Mucosa of stomach (tissue), 1 donor: ENCODE results near the gene CCDC91.

Experiments used
- H3K27me3 ChIP-seq: one replicate; pipeline ENCODE4 v1.7.0; 2013; ENCODE audit warnings: mild to moderate bottlenecking, low read length; ENCODE audit not compliant: control insufficient read depth, insufficient read depth
- H3K36me3 ChIP-seq: one replicate; pipeline ENCODE4 v1.7.0; 2013; ENCODE audit warnings: low read length; ENCODE audit not compliant: control insufficient read depth, insufficient read depth
- H3K4me1 ChIP-seq: one replicate; pipeline ENCODE4 v1.7.0; 2013; ENCODE audit warnings: mild to moderate bottlenecking, low read length; ENCODE audit not compliant: control insufficient read depth, insufficient read depth
- H3K4me3 ChIP-seq: one replicate; pipeline ENCODE4 v1.7.0; 2013; ENCODE audit warnings: low read length
- H3K9ac ChIP-seq: one replicate; pipeline ENCODE4 v1.7.0; 2013; ENCODE audit warnings: mild to moderate bottlenecking, low read length, moderate library complexity
- H3K9me3 ChIP-seq: one replicate; pipeline ENCODE4 v1.7.0; 2013; ENCODE audit warnings: mild to moderate bottlenecking, low read length, moderate library complexity; ENCODE audit not compliant: control insufficient read depth
- donor health status: Pancreatic carcinoma.

CCDC91 gene

DNA sequence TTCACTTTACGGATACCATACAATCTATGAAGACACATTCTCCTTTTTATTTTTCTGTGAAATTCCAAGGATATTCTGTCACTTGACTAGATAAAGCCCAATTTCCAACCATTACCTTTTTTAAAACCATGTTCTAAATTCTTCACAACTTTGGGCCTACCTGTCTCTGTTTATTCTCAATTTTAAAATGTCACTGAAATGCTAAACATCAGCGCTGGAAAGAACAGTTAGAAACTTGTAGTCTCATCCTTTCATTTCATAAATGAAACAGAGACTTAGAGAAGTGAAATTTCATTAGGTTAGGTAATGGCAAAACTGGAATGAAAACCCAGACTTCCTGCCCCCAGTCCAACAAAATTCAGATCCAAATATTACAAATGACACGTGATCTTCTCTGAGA lies 396.2 kb downstream of the CCDC91 start:
- H3K4me3 ChIP-seq, result no peak overlapping the region
- H3K36me3 ChIP-seq, result no peaks in the 10 kb centered on the region
- no peaks in the 10 kb centered on the region for H3K27me3 ChIP-seq
- no peaks in the 10 kb centered on the region for H3K4me1 ChIP-seq
- no peak overlapping the region for H3K9ac ChIP-seq
- no peaks in the 10 kb centered on the region for H3K9me3 ChIP-seq

DNA sequence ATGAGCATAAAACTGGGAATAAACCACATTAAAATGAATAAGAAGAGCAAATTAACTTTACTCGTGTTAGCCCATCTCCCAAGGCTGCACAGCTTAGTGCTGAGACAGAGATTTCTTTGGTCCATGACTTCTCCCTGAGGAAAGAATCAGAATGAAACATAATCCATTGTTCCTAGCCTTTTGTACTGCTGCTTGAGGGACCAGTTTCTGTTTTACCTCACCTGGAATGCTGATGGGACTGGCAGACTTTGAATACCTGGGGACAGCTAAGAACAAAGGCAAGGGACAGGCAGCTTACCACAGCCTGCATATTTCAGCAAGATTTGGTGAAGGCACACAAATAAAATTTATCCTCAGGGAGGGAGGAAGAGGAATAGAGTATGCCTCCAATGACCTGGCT lies 401.6 kb downstream of the CCDC91 start:
- H3K27me3 ChIP-seq, result no peaks in the 10 kb centered on the region
- no peaks in the 10 kb centered on the region for H3K9me3 ChIP-seq
- no peaks in the 10 kb centered on the region for H3K4me1 ChIP-seq
- H3K36me3 ChIP-seq, result no peaks in the 10 kb centered on the region
- no peak overlapping the region for H3K4me3 ChIP-seq
- H3K9ac ChIP-seq, result no peak overlapping the region
